Neural progenitor cell (in vitro differentiated cells): Measurements from ENCODE around the gene NR1H2. TPM values are rescaled to one million over a fixed set of nuclear protein-coding genes. Genes with fewer than 3 reads are reported as not detected.

Experiments used
- DNase-seq: peaks from one replicate; pipeline ENCODE4 v3.0.0-alpha.2; 2016; ENCODE audit warnings: low spot score
- H2AFZ ChIP-seq: fragments of 200-600 bp; sonication (generic); replicated peaks from 2 replicates; pipeline ENCODE4 v1.6.1; 2016; ENCODE audit warnings: antibody characterized with exemption
- H3F3A ChIP-seq: fragments of 200-600 bp; sonication (generic); 2 replicates; pipeline ENCODE4 v1.6.1; 2016; ENCODE audit warnings: antibody characterized with exemption, low read depth
- H3K27ac ChIP-seq: fragments of 200-600 bp; sonication (generic); 2 replicates; pipeline ENCODE4 v1.5.1; 2016; ENCODE audit warnings: mild to moderate bottlenecking
- H3K27me3 ChIP-seq: fragments of 200-600 bp; sonication (generic); 2 replicates; pipeline ENCODE4 v1.6.1; 2016; ENCODE audit warnings: mild to moderate bottlenecking, moderate library complexity
- H3K36me3 ChIP-seq: fragments of 200-600 bp; sonication (generic); 2 replicates; pipeline ENCODE4 v1.5.1; 2016
- H3K4me1 ChIP-seq: fragments of 200-600 bp; sonication (generic); 2 replicates; pipeline ENCODE4 v1.6.1; 2016; ENCODE audit warnings: mixed run types
- H3K4me2 ChIP-seq: fragments of 200-600 bp; sonication (generic); 2 replicates; pipeline ENCODE4 v1.6.1; 2016
- H3K4me3 ChIP-seq: fragments of 200-600 bp; sonication (generic); 2 replicates; pipeline ENCODE4 v1.5.1; 2016
- H3K79me2 ChIP-seq: fragments of 200-600 bp; sonication (generic); 2 replicates; pipeline ENCODE4 v1.6.1; 2016; ENCODE audit warnings: low read depth
- H3K9ac ChIP-seq: fragments of 200-600 bp; sonication (generic); 2 replicates; pipeline ENCODE4 v1.6.1; 2016
- H3K9me3 ChIP-seq: fragments of 200-600 bp; sonication (generic); 2 replicates; pipeline ENCODE4 v1.5.1; 2016; ENCODE audit warnings: low read depth
- H4K20me1 ChIP-seq: fragments of 200-600 bp; sonication (generic); 2 replicates; pipeline ENCODE4 v1.6.1; 2016; ENCODE audit warnings: low read depth
- H3K27ac Mint-ChIP-seq: 3 replicates; pipeline ENCODE4 v1.8.0; 2021; ENCODE audit warnings: mixed read lengths
- H3K27me3 Mint-ChIP-seq: 2 replicates; pipeline ENCODE4 v1.8.0; 2022; ENCODE audit warnings: low read depth, mild to moderate bottlenecking, inconsistent platforms, moderate library complexity, mixed read lengths; ENCODE audit not compliant: insufficient read depth
- H3K36me3 Mint-ChIP-seq: 3 replicates; pipeline ENCODE4 v1.8.0; 2021; ENCODE audit warnings: mixed read lengths
- H3K4me1 Mint-ChIP-seq: 3 replicates; pipeline ENCODE4 v1.8.0; 2021; ENCODE audit warnings: mixed read lengths
- H3K4me3 Mint-ChIP-seq: 3 replicates; pipeline ENCODE4 v1.8.0; 2021; ENCODE audit warnings: mild to moderate bottlenecking, moderate library complexity, mixed read lengths
- H3K9me3 Mint-ChIP-seq: 3 replicates; pipeline ENCODE4 v1.8.0; 2020; ENCODE audit warnings: mixed read lengths
- EZH2 ChIP-seq: fragments of 200-600 bp; sonication (generic); IDR thresholded peaks from 2 replicates; pipeline ENCODE4 v1.6.1; 2017; ENCODE audit warnings: antibody characterized with exemption, mild to moderate bottlenecking, moderate library complexity
- EZH2phosphoT487 ChIP-seq: fragments of 200-600 bp; sonication (generic); IDR thresholded peaks from 2 replicates; pipeline ENCODE4 v1.6.1; 2017; ENCODE audit warnings: antibody characterized with exemption
- total RNA-seq: library from RNA; depleted of rRNA; stranded (reverse); fragments of >200 nt; gene quantifications from 2 replicates; pipeline ENCODE4 v1.2.3, GENCODE V29; 2015; ENCODE audit warnings: low replicate concordance
- TF ChIP-seq, protein P1 (sequence below): fragments of 200-600 bp; sonication (generic); IDR thresholded peaks from 2 replicates; pipeline ENCODE4 v1.5.1; 2017; ENCODE audit warnings: antibody characterized with exemption, mild to moderate bottlenecking

NR1H2 gene
- total RNA-seq, 1 donor from 2014 or later, result 25.4 TPM

- no peak overlapping the region for H3K27ac Mint-ChIP-seq
- Histone ChIP-seq H4K20me1 (peaks cover 14% of the 10 kb centered on the region), H3K36me3 (no peaks in the 10 kb centered on the region), H3K9me3 (no peaks in the 10 kb centered on the region), H3K9ac (no peak overlapping the region), H3K27ac (no peak overlapping the region), H3K79me2 (no peaks in the 10 kb centered on the region), H3K27me3 (peaks cover 21% of the 10 kb centered on the region), H3F3A (peaks cover 12% of the 10 kb centered on the region), H3K4me3 (no peak overlapping the region), H3K4me1 (peaks cover 7% of the 10 kb centered on the region), H2AFZ (no peak overlapping the region), H3K4me2 (no peak overlapping the region)
- H3K36me3 Mint-ChIP-seq, result peaks cover 9% of the 10 kb centered on the region
- peaks cover 8% of the 10 kb centered on the region for H3K27me3 Mint-ChIP-seq
- H3K4me1 Mint-ChIP-seq, result peaks cover 13% of the 10 kb centered on the region
- H3K9me3 Mint-ChIP-seq, result no peaks in the 10 kb centered on the region
- TF ChIP-seq EZH2phosphoT487, result no peak
- TF ChIP-seq, protein P1, sequence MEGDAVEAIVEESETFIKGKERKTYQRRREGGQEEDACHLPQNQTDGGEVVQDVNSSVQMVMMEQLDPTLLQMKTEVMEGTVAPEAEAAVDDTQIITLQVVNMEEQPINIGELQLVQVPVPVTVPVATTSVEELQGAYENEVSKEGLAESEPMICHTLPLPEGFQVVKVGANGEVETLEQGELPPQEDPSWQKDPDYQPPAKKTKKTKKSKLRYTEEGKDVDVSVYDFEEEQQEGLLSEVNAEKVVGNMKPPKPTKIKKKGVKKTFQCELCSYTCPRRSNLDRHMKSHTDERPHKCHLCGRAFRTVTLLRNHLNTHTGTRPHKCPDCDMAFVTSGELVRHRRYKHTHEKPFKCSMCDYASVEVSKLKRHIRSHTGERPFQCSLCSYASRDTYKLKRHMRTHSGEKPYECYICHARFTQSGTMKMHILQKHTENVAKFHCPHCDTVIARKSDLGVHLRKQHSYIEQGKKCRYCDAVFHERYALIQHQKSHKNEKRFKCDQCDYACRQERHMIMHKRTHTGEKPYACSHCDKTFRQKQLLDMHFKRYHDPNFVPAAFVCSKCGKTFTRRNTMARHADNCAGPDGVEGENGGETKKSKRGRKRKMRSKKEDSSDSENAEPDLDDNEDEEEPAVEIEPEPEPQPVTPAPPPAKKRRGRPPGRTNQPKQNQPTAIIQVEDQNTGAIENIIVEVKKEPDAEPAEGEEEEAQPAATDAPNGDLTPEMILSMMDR, result peak; percentile 91
- TF ChIP-seq EZH2, result no peak
- DNase-seq, result peak; percentile 86
- H3K4me3 Mint-ChIP-seq, result no peak overlapping the region
Measured at GRCh38 chr19:50414864-50415660, 38.8 kb downstream of the NR1H2 start.

DNA sequence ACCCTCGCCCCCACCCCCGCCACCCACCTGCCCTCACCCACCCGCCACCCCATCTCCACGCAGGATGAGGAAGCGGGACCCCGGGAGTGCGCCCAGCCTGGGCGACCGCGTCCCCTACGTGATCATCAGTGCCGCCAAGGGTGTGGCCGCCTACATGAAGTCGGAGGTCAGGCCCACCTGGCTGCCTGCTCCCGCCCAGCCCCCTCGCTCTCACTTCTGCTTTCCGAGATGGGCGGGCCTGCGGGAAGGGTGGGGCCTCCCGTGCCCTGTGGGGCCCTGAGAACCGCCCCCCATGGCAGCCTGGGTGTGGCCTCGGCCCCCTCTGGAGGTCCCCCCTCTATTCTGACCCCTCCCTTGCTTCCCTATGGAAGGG lies 39.4 kb downstream of the NR1H2 start:
- H4K20me1 ChIP-seq, result peaks cover 14% of the 10 kb centered on the region
- H3K9ac ChIP-seq, result no peak overlapping the region
- H3K27me3 ChIP-seq, result peaks cover 27% of the 10 kb centered on the region
- peaks cover 7% of the 10 kb centered on the region for H3K4me1 ChIP-seq
- H3K79me2 ChIP-seq, result no peaks in the 10 kb centered on the region
- peaks cover 12% of the 10 kb centered on the region for H3F3A ChIP-seq
- H3K9me3 ChIP-seq, result no peaks in the 10 kb centered on the region
- H3K36me3 ChIP-seq, result no peaks in the 10 kb centered on the region
- no peak for DNase-seq
- no peak overlapping the region for H3K4me2 ChIP-seq
- Mint-ChIP-seq H3K4me1 (peaks cover 15% of the 10 kb centered on the region), H3K27ac (no peak overlapping the region), H3K27me3 (peaks cover 8% of the 10 kb centered on the region), H3K9me3 (no peaks in the 10 kb centered on the region), H3K36me3 (peaks cover 7% of the 10 kb centered on the region), H3K4me3 (no peak overlapping the region)
- H3K4me3 ChIP-seq, result no peak overlapping the region
- H2AFZ ChIP-seq, result no peak overlapping the region
- TF ChIP-seq EZH2 (no peak), EZH2phosphoT487 (no peak)
- TF ChIP-seq, protein P1, result no peak
- no peak overlapping the region for H3K27ac ChIP-seq

- Histone ChIP-seq H3K4me1 (peaks cover 7% of the 10 kb centered on the region), H2AFZ (no peak overlapping the region), H3K4me2 (no peak overlapping the region), H3K79me2 (no peaks in the 10 kb centered on the region), H3K4me3 (no peak overlapping the region), H3K27me3 (peaks cover 30% of the 10 kb centered on the region), H3K27ac (no peak overlapping the region), H3K9me3 (no peaks in the 10 kb centered on the region), H3K9ac (no peak overlapping the region), H3K36me3 (no peaks in the 10 kb centered on the region), H3F3A (peaks cover 12% of the 10 kb centered on the region), H4K20me1 (peaks cover 14% of the 10 kb centered on the region)
- peaks cover 12% of the 10 kb centered on the region for H3K27me3 Mint-ChIP-seq
- H3K27ac Mint-ChIP-seq, result no peak overlapping the region
- DNase-seq, result no peak
- H3K4me1 Mint-ChIP-seq, result peaks cover 15% of the 10 kb centered on the region
- H3K4me3 Mint-ChIP-seq, result no peak overlapping the region
- no peaks in the 10 kb centered on the region for H3K9me3 Mint-ChIP-seq
- H3K36me3 Mint-ChIP-seq, result peaks cover 7% of the 10 kb centered on the region
- TF ChIP-seq EZH2, result no peak
- TF ChIP-seq, protein P1, result no peak
- TF ChIP-seq EZH2phosphoT487, result no peak
Measured at GRCh38 chr19:50416034-50416977, 40.0 kb downstream of the NR1H2 start.
